HG02852 (cell line): ENCODE results near the gene GABRR1.
"Not testable (repeated sequence)": the region's sequence is repeated elsewhere in the genome, so short reads cannot be mapped to it uniquely, and the experiment has no call there.

Experiments
- ATAC-seq: cut with Tn5 transposase; IDR thresholded peaks from one replicate; pipeline ENCODE4 v1.9.1; 2021; ENCODE audit warnings: mild to moderate bottlenecking, moderate library complexity; ENCODE audit not compliant: unreplicated experiment

The GABRR1 gene

GRCh38 chr6:89161326-89162046, 55.7 kb downstream of the GABRR1 start:
- no peak for ATAC-seq

DNA sequence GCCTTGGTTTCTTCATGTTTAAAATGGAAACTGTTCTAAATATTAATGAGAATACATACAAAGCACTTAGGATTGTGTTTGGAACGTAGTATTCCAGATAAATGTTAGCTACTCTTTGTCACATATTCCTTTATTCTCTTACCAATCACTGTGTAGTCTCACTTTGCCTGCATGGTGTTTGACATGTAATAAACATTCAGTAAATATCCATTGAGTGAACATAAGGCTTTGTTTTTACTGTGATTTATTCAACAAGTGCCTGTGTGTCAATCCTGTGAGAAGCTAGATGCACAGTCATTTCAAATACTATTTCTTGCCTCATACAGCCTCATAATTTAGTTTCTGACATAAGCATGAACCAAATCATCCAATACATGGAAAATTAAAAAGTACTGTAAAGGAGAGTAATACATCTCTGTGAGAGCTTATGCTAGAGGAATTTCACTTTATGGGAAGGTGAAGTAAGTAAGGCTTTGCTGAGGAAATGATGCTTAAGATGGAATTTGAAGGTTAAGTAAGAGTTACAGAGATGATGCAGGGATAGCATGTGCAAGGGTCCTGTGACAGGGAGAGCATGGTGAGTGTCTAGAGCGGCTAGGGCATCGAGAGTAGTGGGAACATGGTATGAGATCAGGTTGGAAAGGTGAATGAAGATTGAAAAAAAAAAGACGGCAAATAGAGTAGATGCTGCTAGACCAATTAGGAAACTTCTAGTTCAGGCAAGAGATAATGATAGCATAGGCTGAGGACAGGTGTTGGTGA, 56.6 kb downstream of the GABRR1 start:
- ATAC-seq = no peak

- ATAC-seq = no peak
These were observed 63.0 kb downstream of the GABRR1 start for GRCh38 chr6:89154131-89154530.

DNA sequence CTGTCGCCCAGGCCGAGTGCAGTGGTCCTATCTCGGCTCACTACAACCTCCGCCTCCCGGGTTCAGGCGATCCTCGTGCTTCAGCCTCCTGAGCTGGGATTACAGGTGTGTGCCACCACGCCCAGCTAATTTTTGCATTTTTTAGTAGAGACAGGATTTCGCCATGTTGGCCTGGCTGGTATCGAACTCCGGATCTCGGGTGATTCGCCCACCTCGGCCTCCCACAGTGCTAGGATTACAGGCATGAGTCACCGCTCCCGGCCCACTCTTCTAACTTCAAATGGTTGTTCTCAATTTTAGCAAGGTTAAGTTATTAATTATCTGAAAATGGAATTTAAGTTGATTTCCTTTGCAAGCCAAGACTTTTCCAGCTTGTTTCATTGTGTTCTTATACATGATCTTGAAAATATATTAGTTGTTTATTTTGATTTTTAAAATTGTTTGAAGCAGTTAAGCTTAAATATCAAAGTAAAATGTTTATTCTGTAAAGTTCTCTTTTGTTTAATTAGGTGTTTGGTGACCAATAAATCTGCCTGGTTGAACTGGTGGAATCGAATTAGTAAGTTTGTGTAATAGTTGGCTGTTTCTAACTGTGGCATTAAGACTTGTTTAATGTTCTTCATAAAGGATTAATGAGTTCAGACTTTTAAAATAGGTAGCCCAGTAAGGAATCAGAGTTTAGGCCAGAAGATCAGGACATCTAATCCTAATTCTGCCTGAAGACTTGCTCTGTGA, 69.0 kb downstream of the GABRR1 start:
- ATAC-seq = no peak

DNA sequence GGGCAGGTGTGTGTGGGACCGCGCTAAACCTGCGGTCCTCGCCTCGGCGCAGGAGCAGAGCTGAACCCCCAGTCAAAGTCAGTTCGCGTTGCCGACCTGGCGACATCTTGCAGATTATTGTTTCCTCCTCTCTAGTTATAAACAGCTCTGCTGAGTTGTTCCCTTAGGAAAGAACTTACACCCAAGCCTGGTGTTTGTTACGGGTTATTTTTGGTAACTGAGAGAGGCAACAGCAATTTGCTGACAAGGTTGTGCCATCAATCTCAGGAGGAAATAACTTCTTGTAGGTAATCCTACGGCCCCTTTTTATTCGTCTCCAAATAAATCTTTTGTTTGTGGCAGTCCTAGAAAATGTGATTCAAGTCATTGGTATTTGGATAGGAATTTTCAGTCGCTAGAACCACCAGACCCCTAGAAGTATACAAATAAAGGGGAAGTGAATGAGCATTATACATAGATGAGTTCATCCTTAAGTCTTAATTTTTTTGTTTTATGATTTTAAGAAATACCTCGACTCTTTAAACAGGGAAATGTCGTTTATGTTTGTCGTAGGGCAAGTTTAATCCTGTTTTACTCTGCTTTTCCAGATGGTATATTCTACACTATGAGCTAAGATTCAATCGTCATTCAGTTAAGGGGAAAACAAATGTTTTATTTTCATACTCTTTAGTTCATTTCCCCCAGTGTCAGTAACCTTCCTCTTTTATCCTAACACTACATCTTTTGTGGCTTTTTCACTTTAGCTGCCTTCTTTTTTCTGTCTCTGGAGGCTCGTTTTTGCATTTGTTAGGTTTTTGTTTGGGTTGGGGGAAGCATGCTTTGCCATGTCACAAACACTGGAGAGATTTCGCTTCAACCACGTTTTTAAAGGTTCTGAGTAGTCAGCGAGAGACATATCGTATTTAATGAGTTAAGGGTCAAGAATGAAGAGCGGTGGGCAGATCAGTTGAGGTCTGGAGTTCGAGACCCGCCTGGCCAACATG, 70.1 kb downstream of the GABRR1 start:
- ATAC-seq = peak; percentile 28

DNA sequence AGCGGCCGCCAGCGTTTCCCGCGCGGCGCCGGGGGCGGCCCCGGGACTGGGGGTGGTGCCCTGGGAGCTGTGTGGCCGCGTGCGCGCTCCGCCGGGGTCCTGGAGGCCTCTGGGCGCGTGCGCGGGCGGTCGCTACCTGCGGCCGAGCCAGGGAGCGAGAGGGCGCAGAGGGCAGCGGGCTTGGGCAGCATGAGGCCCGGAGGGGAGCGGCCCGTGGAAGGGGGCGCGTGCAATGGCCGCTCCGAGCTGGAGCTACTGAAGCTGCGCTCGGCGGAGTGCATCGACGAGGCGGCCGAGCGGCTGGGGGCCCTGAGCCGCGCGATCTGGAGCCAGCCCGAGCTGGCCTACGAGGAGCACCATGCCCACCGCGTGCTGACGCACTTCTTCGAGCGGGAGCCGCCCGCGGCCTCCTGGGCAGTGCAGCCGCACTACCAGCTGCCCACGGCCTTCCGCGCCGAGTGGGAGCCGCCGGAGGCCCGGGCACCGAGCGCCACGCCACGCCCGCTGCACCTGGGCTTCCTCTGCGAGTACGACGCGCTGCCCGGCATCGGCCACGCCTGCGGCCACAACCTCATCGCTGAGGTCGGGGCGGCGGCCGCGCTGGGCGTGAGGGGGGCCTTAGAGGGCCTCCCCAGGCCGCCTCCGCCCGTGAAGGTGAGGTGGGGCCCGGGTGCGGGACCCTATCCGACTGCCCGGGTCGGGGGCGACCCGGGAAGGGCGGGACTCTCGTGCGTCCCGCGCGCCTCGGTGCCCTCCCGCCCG, 71.0 kb downstream of the GABRR1 start, which contains the start of gene PM20D2:
TSS of gene PM20D2 (plus strand) at position 100 of the 762 bp plus-strand sequence. CDS start at position 190, 90 bp downstream.
- ATAC-seq = peak; percentile 67

GRCh38 chr6:89145091-89145955, 71.8 kb downstream of the GABRR1 start:
- ATAC-seq = peak; percentile 57

DNA sequence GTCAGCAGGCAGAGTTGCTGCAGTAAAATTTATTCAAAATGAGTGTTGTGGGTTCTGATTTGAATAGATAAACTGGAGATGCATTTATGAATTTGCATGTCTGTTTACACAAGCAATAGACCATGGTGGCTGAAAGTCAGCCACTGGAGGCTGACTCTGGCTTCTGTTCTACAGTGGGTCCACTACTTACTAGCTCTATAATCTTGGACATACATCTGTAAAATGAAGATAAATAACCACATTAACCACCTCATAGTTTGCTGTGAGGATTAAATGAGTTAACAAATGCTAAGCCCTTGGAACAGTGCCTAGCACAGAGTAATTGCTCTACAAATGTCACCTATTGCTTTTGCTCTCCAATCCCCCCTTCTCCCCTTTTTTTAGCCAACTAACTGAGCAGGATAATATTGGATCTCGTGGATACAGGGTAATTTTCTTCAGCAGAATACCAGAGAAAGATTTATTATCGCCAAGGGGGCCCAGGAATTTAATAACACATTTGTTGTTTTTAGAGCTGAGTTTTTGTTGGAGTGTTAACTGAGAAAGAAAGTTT, 72.7 kb downstream of the GABRR1 start:
- ATAC-seq = peak; percentile 42

GRCh38 chr6:89140347-89141156, 76.6 kb downstream of the GABRR1 start:
- ATAC-seq = no peak

DNA sequence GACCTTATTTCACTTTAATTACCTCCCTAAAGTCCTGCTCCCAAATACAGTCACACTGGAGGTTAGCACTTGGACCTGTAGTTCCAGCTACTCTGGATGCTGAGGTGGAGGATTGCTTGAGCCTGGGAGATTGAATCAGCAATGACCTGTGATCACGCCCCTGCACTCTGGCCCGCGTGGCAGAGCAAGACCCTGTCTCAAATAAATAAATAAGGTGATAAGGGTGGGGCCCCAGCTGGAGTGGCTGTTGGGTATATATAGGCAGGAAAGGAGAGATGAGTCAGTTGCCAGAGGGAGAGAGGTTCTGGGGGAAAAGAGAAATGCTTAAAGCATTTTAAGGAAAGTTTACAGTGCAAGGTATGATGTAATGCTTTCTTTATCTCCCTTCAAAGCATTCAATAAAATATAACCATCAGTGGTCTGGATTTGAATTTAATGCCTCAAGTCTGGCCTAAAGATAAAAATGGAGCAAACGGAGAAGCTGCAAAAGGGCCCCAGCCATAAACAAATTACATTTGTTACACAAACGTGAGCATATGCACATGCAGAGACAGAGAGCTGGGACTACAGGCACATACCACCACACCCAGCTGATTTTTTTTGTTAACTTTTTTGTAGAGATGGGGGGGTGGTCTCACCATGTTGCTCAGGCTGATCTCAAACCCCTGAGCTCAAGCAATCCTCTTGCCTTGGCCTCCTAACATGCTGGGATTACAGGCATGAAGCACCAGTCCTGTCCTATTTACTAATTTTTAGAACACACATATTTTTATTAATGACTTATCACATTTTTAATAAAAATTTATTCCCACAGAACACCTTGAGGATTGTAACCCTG, 77.4 kb downstream of the GABRR1 start:
- ATAC-seq = no peak

- no peak for ATAC-seq
These were observed 79.0 kb downstream of the GABRR1 start for GRCh38 chr6:89138173-89138572.

- ATAC-seq = no peak
These were observed 82.4 kb downstream of the GABRR1 start for GRCh38 chr6:89134723-89135122.

- no peak for ATAC-seq
These were observed 83.2 kb downstream of the GABRR1 start for GRCh38 chr6:89133981-89134380.

- no peak for ATAC-seq
These were observed 85.1 kb downstream of the GABRR1 start for GRCh38 chr6:89132057-89132456.

DNA sequence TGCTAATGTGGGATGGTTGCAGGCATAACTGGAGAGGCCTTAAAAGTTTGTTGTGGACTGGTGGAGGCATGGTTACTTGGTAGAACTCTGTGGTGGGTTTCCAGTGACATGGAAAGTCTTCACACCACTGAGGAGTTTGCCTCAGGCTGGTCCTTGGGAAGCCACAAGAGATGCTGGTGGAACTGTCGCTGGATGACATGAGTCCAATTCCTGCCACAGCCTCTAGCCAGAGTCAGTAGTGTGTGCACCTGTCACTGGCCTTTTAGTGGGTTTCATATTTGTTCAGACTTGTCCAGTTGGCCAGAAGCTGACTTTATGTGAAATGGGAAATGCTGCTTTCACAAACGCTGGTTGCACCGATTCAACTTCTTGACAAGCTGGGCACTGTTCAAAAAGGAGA, 85.6 kb downstream of the GABRR1 start:
- ATAC-seq = no peak

DNA sequence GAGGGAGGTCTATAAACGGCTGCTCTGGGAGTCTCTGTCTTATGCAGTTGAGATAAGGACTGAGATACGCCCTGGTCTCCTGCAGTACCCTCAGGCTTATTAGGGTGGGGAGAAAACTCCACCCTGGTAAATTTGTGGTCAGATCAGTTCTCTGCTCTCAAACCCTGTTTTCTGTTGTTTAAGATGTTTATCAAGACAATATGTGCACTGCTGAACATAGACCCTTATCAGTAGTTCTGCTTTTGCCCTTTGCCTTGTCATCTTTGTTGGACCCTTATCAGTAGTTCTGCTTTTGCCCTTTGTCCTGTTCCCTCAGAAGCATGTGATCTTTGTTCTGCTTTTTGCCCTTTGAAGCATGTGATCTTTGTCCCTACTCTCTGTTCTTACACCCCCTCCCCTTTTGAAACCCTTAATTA, 88.9 kb downstream of the GABRR1 start:
- ATAC-seq = not testable (repeated sequence)
